H1 (cell line): Measurements from ENCODE around the gene STAM2. TPM values are rescaled to one million over a fixed set of nuclear protein-coding genes. Genes with fewer than 3 reads are reported as not detected.

Experiments
- CHD7 ChIP-seq: fragments of 300-600 bp; sonication (generic); IDR thresholded peaks from 2 replicates; pipeline ENCODE4 v1.7.1; 2012; ENCODE audit warnings: low read length, moderate library complexity, mild to moderate bottlenecking, inconsistent platforms; ENCODE audit not compliant: insufficient replicate concordance
- FOSL1 ChIP-seq: IDR thresholded peaks from 2 replicates; pipeline ENCODE4 v1.6.1; 2011; ENCODE audit warnings: mild to moderate bottlenecking, low read depth, low read length, moderate library complexity; ENCODE audit not compliant: insufficient read depth
- RAD21 ChIP-seq, 2 experiments: IDR thresholded peaks in 1 of 2; conservative IDR thresholded peaks in 1 of 2; 2 replicates each; pipeline ENCODE4 v1.6.1; 2011; ENCODE audit warnings: low read depth in 2 of 2, low read length in 2 of 2, improper control_type of control experiment in 1 of 2, inconsistent platforms in 1 of 2, mild to moderate bottlenecking in 1 of 2, moderate library complexity in 1 of 2
- RFX5 ChIP-seq: IDR thresholded peaks from 2 replicates; pipeline ENCODE4 v1.6.1; 2011; ENCODE audit warnings: low read depth, low read length, improper control_type of control experiment, borderline replicate concordance
- polyA plus RNA-seq, 7 experiments: library from polyadenylated mRNA; depleted of rRNA in 3 of 7; stranded (reverse) in 5 of 7; unstranded in 2 of 7; fragments of >200 nt in 5 of 7; fragments of 200-250 nt in 2 of 7; gene quantifications; 1 replicate in 5 of 7; 2 replicates in 1 of 7; 4 replicates in 1 of 7; pipeline versions ENCODE4 v1.2.1 to v1.2.3, GENCODE V29; 2011 to 2013; ENCODE audit warnings: missing spikeins in 2 of 7, mixed read lengths in 2 of 7
- total RNA-seq: library from RNA; stranded (reverse); fragmentation: NEBNext Ultra II Directional; extraction: Animal tissue kit (Norgen Biotek cat#: 25700); gene quantifications from 2 replicates; pipeline ENCODE4 v1.2.1, GENCODE V29; 2021

The STAM2 gene
- total and polyA plus RNA-seq, 2 of the 8 experiments (the other 6 are each of a cell fraction or from before 2014, with no cell fraction given) = 5.4 to 9.4 TPM

GRCh38 chr2:152068226-152068625 is 107.3 kb downstream of the STAM2 start (continued):
- TF ChIP-seq CHD7 = no peak
- TF ChIP-seq RFX5 = no peak
- no peak for TF ChIP-seq FOSL1
- no peak for TF ChIP-seq RAD21 (IDR thresholded peaks at IDR 0.05 in 1 of 2, conservative IDR thresholded peaks at IDR 0.05 in 1 of 2; ENCODE audit: low read depth in 2 of 2, low read length in 2 of 2)
